NT2/D1 (cell line): ENCODE data around the gene TOP3A.

ENCODE experiments used
- DNase-seq: peaks from one replicate; pipeline ENCODE4 v3.0.0-alpha.2; 2011; ENCODE audit warnings: low read depth, low spot score
- H3K27me3 ChIP-seq: 2 replicates; pipeline ENCODE4 v1.6.0; 2011; ENCODE audit warnings: mild to moderate bottlenecking; ENCODE audit not compliant: insufficient read length, insufficient read depth
- H3K36me3 ChIP-seq: 2 replicates; pipeline ENCODE4 v1.6.1; 2011; ENCODE audit warnings: mild to moderate bottlenecking, low read length, mixed read lengths; ENCODE audit not compliant: insufficient read depth, insufficient read length
- H3K4me1 ChIP-seq: 2 replicates; pipeline ENCODE4 v1.5.1; 2011; ENCODE audit not compliant: insufficient read depth, insufficient read length
- H3K4me3 ChIP-seq: 2 replicates; pipeline ENCODE4 v1.5.1; 2011; ENCODE audit warnings: low read depth; ENCODE audit not compliant: insufficient read length
- H3K9ac ChIP-seq: 2 replicates; pipeline ENCODE4 v1.6.0; 2011; ENCODE audit warnings: low read depth; ENCODE audit not compliant: insufficient read length
- H3K9me3 ChIP-seq: 2 replicates; pipeline ENCODE4 v1.5.1; 2011; ENCODE audit warnings: mild to moderate bottlenecking, low read length; ENCODE audit not compliant: insufficient read depth
- SUZ12 ChIP-seq: IDR thresholded peaks from 2 replicates; pipeline ENCODE4 v1.6.1; 2011; ENCODE audit not compliant: insufficient read length, insufficient read depth; ENCODE audit errors: extremely low read depth
- YY1 ChIP-seq: IDR thresholded peaks from 2 replicates; pipeline ENCODE4 v1.6.1; 2011; ENCODE audit not compliant: insufficient read length, insufficient read depth
- ZNF274 ChIP-seq: IDR thresholded peaks from 2 replicates; pipeline ENCODE4 v1.6.1; 2011; ENCODE audit warnings: mild to moderate bottlenecking, low read depth, low read length

TOP3A gene

GRCh38 chr17:18261146-18261515 lies 53.7 kb downstream of the TOP3A start:
- H3K36me3 ChIP-seq = peaks cover 40% of the 10 kb centered on the region
- no peaks in the 10 kb centered on the region for H3K9me3 ChIP-seq
- TF ChIP-seq YY1 = no peak
- TF ChIP-seq SUZ12 = no peak
- no peak for TF ChIP-seq ZNF274
- H3K27me3 ChIP-seq = no peaks in the 10 kb centered on the region
- DNase-seq = no peak
- H3K9ac ChIP-seq = peak overlapping the region; percentile 90
- peak overlapping the region; percentile 73 for H3K4me3 ChIP-seq
- no peaks in the 10 kb centered on the region for H3K4me1 ChIP-seq

GRCh38 chr17:18260332-18261145 lies 54.3 kb downstream of the TOP3A start, which contains the start of gene MIEF2:
Gene MIEF2, plus strand, starts transcription at chr17:18260662. Its CDS starts 2,059 bp downstream, at chr17:18262721.
- TF ChIP-seq YY1 = no peak

GRCh38 chr17:18259621-18260331 lies 55.0 kb downstream of the TOP3A start:
- TF ChIP-seq SUZ12 (no peak), YY1 (no peak), ZNF274 (no peak)
- H3K36me3 ChIP-seq = peaks cover 45% of the 10 kb centered on the region
- no peaks in the 10 kb centered on the region for H3K4me1 ChIP-seq
- no peaks in the 10 kb centered on the region for H3K9me3 ChIP-seq
- no peak for DNase-seq
- no peak overlapping the region for H3K9ac ChIP-seq
- H3K4me3 ChIP-seq = no peak overlapping the region
- H3K27me3 ChIP-seq = no peaks in the 10 kb centered on the region

More at GRCh38 chr17:18260332-18261145, 54.3 kb downstream of the TOP3A start, which contains the start of gene MIEF2:
- Histone ChIP-seq H3K27me3 (no peaks in the 10 kb centered on the region), H3K9me3 (no peaks in the 10 kb centered on the region), H3K36me3 (peaks cover 45% of the 10 kb centered on the region), H3K4me3 (peak within 1 kb of the TSS; percentile 73), H3K9ac (peak within 1 kb of the TSS; percentile 90), H3K4me1 (no peaks in the 10 kb centered on the region)
- DNase-seq = peak; percentile 83

GRCh38 chr17:18258356-18259038 lies 56.3 kb downstream of the TOP3A start, which contains the start of gene FLII:
Gene FLII, minus strand, starts transcription at chr17:18258738. Its CDS starts 48 bp downstream, at chr17:18258690.
- no peaks in the 10 kb centered on the region for H3K4me1 ChIP-seq
- peak within 1 kb of the TSS; percentile 78 for H3K4me3 ChIP-seq
- no peak for TF ChIP-seq YY1
- TF ChIP-seq ZNF274 = no peak
- no peak for TF ChIP-seq SUZ12
- H3K9me3 ChIP-seq = no peaks in the 10 kb centered on the region
- H3K27me3 ChIP-seq = no peaks in the 10 kb centered on the region
- no peak for DNase-seq
- H3K36me3 ChIP-seq = peaks cover 45% of the 10 kb centered on the region
- peak within 1 kb of the TSS; percentile 87 for H3K9ac ChIP-seq

- H3K9me3 ChIP-seq = no peaks in the 10 kb centered on the region
- peaks cover 45% of the 10 kb centered on the region for H3K36me3 ChIP-seq
- TF ChIP-seq ZNF274 (no peak), YY1 (no peak), SUZ12 (no peak)
- no peak for DNase-seq
- H3K9ac ChIP-seq = peak overlapping the region; percentile 87
- H3K4me3 ChIP-seq = peak overlapping the region; percentile 78
- no peaks in the 10 kb centered on the region for H3K27me3 ChIP-seq
- H3K4me1 ChIP-seq = no peaks in the 10 kb centered on the region
Observed at GRCh38 chr17:18257982-18258355, 56.8 kb downstream of the TOP3A start.

- H3K4me3 ChIP-seq = peak overlapping the region; percentile 78
- H3K9me3 ChIP-seq = no peaks in the 10 kb centered on the region
- peaks cover 44% of the 10 kb centered on the region for H3K36me3 ChIP-seq
- H3K27me3 ChIP-seq = no peaks in the 10 kb centered on the region
- H3K9ac ChIP-seq = peak overlapping the region; percentile 87
- DNase-seq = no peak
- H3K4me1 ChIP-seq = no peaks in the 10 kb centered on the region
- no peak for TF ChIP-seq SUZ12
- no peak for TF ChIP-seq YY1
- TF ChIP-seq ZNF274 = no peak
Observed at GRCh38 chr17:18257268-18257981, 57.4 kb downstream of the TOP3A start.
